PFSK-1 (cell line): ENCODE measurements around the gene TRAPPC3L.

Experiments used
- POLR2AphosphoS5 ChIP-seq: IDR thresholded peaks from 2 replicates; pipeline ENCODE4 v1.6.1; 2012; ENCODE audit warnings: low read depth, mild to moderate bottlenecking, control low read depth, low read length, moderate library complexity
- TAF1 ChIP-seq: IDR thresholded peaks from 2 replicates; pipeline ENCODE4 v1.6.1; 2012; ENCODE audit warnings: low read length, control low read depth, borderline replicate concordance; ENCODE audit not compliant: insufficient read depth

- no peak for TF ChIP-seq POLR2AphosphoS5
- no peak for TF ChIP-seq TAF1
Observed at GRCh38 chr6:116511424-116512110, 33.9 kb downstream of the TRAPPC3L start, which contains the start of gene CALHM5.
